HG03460 (cell line): ENCODE results near the gene LRRTM1.

ENCODE experiments used
- ATAC-seq: cut with Tn5 transposase; IDR thresholded peaks from one replicate; pipeline ENCODE4 v1.9.1; 2021; ENCODE audit not compliant: unreplicated experiment

LRRTM1 gene

DNA sequence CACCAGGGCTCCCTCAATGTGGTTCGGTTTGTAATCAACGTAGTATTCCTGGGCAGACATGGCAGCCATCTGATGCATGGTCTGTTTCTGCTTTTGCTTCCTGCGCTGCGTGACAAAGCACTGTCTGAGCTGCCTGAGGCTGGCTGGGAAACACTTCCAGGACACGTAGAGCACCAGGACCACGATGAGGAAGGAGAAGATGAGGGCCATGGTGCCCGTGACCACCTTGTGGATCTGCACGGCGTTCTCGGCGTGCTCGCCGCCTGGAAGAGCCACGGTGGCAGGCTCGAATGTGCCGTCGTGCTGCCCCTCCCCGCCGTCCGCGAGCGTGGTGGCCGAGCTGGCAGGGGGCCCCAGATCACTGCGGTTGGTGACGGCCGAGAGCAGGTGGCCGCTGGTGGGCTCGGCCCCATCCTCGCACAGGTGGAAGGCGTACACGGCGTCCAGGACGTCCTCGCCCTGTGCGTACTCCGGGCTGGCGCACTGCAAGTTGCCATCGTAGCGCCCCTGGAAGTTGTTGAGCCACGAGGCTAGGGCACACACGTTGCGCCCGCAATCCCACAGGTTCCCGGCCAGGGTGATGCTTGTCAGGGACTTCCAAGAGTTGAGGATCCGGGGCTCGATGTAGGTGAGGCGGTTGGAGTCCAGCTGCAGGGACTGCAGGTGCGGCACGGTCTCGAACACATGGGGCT lies 2.1 kb downstream of the LRRTM1 start:
- no peak for ATAC-seq

DNA sequence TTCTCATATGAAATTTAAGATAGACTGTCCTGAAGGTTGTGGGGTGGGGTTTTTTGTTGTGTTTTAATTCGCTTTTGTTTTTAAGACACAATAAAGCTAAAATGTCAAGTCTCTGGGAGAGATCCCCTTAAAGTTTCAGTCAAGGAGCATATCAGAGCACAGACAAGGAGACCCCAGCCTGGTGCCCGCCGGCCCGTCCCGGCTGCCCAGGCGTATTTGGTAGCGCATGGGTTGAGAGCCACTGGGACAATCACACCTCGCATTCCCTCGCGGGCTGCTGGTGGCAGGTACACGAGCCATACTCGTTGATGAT lies 2.6 kb downstream of the LRRTM1 start:
- ATAC-seq, result no peak

DNA sequence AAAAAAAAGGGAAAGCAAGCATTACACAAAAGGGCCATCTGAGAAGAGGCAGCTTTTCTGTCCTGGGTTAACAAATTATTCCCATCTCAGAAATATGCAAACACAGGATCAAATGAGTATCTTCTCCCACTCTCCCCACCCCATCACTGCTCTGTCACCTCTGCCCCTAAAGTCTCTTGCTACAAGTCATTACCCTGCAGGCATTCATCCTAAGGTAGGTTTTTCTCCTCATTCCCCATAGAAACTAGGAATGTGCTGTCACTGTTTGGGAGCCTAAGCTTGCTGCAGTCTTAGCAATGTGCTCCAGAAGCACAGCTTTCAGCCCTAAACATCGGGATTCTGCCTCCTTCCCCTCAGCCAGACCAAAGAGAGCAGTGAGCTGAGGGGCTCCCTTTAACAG lies 3.6 kb downstream of the LRRTM1 start:
- ATAC-seq, result no peak

DNA sequence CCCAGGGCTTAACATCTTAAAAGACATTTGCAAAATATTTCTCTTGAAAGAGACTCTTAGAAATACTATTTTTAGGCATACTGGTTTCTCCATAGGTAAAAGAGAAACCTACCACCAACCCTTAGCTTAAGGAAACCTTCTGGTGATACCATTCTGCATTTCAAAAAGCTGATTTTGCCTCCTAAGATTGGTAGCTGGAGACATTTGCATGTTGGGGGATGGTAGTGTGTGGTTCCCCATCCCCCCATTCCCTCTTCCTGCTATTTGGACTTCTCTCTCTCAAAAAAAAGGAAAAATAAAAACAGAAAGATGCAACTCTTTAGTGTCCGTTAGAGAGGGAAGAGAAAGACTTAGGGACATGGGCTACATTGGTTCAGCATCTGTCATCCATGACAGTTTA lies 4.2 kb downstream of the LRRTM1 start:
- ATAC-seq, result no peak

DNA sequence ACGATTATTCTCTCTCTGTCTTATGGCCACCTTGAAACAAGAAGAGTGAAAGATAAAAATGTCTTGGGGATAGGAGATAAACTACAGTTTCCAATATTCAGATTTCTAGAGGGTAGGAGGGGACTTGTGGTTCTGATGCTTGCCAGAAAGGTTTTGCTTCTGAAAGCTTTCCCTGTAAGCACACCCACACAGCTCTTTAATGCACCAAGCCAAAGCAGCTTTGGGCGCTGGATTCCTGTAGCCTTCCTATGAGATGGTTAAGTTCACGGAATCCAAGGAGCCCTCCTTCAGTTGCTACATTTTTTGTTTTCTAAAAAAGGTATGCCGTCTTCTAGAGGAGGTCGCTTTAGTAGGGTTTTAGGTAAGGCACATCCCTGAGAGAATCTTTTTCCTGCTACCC lies 4.9 kb downstream of the LRRTM1 start:
- ATAC-seq, result no peak

DNA sequence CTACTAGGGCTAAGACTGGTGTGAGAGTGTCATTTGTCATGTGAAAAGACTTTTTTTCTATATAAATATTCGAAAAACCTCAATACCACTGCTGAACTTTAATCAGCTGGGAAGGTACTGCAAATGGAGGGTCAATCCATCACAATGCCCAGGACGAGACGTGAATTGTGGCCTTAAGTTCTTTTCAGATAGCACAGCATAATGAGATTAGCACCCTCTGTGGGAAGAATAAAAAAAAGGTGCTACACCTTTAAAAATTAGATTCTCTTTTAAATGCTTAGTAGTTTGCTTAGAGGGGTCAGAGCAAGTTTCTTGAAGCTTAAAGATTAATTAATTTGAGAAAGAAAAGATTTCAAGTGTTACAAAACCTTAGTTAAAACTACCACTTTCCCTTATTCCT lies 5.6 kb downstream of the LRRTM1 start:
- no peak for ATAC-seq

DNA sequence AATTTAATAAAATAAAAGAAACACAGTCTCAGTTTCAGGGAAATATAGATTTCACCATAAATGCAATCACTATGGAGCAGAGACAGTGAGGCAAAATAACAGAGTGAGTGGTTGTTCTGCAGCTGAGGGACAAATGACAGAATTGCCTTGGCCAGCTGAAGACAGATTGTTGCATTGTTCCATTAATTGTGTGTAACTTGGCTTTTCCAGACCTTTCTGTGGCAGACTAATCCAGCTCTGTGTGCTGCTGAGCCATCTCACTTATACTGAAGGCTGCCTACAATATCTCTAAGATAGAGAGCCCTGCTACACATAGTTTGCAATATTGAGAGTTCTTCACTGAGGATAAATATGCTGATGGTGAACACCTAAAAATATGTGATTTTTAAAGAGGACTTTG lies 11.5 kb downstream of the LRRTM1 start:
- ATAC-seq, result no peak

DNA sequence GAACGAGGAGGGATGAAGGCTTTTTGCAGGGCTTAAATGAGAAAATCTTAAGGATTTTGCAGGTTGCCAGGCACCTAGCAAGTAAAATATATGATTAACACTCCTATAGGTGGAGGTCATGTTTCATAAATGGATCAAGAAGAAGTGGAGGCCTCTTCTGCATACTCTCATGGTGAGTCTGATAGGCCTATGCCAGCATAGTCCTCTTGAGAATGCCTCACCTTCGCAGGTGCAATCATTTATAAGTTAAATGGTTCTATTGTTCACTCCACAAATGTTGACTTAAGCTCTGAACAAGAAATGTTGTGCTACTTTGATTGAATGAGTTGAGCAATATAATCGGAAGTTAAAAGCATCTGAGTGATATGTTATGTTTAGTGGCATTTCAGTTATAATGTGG lies 12.1 kb downstream of the LRRTM1 start:
- ATAC-seq, result no peak

DNA sequence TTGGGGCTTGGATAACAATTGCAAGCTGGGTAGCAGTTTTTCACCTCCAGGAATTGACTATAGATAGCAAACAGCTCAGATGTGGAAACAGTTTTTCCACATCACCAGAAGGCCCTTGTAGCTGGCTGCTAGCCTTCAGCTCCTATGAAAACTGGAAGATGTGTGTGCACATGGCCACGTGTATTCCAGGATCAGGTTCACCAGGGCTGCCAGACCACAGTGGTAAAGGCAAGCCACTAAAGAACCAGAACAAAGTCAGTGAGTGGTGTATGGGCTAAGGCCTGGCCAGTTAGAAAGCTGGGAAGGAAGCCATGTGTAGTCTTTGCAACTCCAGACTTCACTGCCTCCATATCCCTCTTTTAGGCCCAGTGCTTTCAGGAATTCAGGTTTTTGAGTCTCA lies 12.9 kb downstream of the LRRTM1 start:
- ATAC-seq, result no peak

DNA sequence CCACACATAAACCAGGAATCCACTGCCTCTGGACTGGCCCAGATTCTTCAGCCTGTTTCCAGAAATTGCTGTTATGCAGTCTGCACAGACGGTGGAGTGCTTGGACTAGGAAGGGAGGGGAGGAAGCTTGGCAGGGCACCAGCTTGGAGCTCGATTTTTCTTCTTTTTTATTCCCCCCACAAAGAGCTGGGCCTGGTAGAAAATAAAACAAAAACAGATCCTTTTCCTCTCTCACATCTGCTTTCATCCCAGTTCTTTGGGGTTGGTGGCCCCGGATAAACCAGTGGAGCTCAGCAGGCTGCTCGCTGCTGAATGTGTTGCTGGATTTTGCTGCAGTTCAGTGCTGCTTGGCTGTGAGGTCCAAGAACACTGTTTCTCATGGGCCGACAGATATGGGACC lies 16.0 kb downstream of the LRRTM1 start:
- ATAC-seq, result no peak

DNA sequence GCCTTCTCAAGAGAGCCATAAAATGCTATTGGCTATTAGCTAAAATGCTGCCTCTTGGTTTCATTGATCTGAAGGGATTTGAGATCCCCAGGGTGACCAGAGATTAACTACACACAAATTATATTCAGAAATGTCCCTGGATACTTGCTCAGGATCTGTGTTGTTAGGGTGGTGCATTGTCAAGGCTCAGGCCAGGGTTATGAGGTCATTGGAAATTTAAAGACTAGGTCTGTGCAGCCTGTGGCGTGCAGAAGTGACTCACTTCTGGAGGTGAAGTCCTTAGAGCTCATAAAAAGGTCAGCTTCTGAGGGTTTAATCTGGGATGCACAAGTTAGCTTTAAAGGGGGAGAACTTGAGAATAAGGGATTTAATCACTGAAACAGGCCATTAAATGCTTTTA lies 23.5 kb downstream of the LRRTM1 start:
- no peak for ATAC-seq

DNA sequence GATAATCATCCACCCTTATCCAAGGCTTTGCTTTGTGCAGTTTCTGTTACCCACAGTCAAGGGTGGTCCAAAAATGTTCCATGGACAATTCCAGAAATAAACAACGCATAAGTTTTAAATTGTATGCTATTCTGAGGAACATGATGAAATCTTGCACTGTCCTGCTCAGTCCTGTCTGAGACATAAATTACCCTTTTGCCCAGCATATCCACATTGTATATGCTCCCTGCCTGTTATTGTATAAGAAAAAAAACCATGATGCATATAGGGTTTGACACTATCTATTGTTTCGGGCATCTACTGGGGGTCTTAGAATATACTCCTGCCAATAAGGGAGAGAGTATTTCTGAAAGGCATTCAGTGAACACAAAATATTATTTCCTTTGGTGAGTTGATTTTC lies 24.0 kb downstream of the LRRTM1 start:
- ATAC-seq, result no peak

DNA sequence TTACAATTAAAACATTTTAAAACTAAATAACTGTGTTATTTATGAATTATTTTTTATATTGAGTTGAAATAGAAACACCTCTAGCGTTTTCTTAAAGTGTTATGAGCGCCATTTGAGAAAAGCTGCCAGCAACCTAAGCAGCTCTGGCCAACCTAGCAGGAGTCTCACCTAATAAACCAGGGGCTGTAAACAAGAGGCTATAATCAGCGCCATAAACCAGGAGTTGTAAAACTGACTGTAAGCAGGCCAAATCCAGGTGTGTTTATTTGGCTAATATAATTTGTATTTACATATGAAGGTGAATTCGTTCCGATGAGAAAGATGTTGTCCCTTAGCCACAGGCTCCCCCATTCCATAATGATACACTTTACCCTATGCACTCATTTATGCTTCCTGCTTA lies 34.7 kb downstream of the LRRTM1 start:
- no peak for ATAC-seq

DNA sequence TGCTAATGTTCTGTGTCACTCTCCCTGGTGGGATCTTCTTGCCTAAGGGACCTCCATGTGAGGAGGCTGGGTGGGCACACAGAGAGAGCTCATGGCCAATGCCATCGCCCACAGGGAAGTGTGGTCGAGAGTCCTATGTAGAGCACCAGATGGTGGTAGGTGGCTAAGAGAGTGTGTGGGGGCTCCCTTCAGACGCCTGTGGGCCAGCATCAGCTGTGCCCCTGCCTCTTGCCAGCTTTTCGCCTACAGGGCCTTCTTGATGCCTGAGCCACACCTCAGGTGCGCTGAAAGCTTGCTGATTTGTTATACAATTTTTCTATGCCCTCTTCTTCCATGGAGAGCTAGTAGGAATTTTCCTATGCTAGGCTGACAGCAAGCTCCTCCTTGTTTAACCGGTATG lies 38.3 kb downstream of the LRRTM1 start:
- ATAC-seq, result no peak

DNA sequence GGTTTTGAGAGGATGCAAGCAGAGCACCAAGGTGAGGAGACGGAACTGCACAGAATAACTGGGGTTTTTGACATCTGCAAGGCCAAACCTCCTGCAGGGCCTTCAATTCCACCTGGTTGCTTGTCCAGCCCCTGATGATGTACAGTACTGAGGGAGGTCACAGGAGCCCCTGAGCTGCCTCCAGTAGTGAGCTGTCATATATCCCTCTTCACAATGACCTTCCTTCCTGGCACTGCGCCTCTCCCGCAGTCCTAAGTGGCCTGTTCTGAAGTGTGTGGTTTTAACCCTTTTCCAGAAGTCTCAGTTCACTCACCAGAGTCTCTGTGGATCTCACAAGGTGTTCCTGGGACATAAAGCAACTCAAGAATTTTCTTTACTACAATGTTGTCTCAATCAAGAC lies 45.3 kb downstream of the LRRTM1 start:
- no peak for ATAC-seq

DNA sequence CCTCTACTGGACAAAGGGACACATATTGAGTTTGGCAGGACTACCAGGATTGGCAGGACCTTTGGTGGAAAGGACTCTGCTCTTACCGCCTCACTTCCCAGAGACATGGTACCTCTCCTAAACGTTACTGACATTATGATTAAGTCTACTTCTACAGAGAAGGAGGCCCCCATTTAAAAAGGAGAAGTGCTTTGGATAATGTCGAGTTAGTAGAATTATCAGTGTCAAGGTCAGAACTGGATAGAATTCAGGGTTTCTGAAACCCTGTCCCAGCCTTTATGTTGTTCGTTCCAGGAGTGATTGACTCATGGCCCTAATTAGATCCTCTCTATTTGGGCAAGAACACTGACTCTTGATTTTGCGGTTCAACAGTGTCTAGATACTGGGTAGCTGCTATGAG lies 45.8 kb downstream of the LRRTM1 start:
- ATAC-seq, result no peak

DNA sequence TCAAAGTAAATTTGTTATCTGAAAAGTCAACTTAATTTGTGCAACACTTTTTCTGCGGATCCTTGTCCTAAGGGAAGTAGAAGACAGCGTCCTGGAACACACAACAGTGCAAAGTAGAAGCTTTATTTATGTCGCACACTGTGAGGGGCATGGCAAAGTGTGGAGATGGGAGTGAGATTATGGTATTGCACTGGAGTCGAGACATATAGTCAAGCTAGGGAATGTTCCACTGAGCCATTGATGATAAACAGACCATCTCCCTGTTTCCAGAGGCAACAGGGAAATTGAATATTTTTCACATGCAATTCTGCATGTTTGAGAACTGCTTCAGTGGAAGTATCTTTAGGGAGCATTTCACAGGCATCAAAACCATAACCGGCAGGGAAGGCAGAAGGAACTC lies 46.2 kb downstream of the LRRTM1 start:
- ATAC-seq, result no peak

DNA sequence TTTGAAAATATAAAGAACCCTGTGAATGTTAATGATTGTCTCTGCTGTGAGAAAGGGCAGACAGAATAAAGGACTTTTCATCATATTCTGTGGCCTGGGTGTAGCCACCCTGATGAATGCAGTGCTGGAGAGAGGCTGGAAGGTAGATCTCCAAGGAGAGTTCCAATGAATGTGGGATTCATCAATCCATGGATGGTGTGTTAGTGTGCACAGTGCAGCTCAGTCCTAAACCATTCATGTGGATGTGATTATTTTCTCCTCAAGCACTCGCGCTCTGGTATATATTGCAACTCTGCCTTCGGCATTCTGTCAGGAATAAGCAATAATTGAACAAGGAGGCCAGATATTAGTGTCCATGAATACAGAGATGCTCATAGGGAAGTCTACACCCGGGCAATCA lies 47.1 kb downstream of the LRRTM1 start:
- ATAC-seq, result no peak

DNA sequence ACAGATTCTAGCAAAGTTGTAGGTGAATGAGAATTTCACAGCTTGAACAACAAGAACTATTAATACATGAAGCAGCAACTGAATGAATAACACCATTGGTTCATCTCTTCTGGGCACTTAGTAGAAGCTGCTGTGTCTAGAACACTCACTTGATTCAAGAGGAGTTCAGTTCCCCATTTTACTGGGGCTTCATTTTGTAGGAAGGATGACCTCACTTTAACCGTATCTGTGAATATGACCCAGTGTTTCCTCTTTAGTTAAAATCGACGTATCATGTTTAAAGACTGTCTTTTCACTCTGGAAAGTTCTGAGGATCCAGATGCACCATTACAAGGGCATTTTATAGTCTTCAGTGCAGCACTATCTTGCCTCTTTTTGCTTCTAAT lies 47.8 kb downstream of the LRRTM1 start:
- ATAC-seq, result no peak

DNA sequence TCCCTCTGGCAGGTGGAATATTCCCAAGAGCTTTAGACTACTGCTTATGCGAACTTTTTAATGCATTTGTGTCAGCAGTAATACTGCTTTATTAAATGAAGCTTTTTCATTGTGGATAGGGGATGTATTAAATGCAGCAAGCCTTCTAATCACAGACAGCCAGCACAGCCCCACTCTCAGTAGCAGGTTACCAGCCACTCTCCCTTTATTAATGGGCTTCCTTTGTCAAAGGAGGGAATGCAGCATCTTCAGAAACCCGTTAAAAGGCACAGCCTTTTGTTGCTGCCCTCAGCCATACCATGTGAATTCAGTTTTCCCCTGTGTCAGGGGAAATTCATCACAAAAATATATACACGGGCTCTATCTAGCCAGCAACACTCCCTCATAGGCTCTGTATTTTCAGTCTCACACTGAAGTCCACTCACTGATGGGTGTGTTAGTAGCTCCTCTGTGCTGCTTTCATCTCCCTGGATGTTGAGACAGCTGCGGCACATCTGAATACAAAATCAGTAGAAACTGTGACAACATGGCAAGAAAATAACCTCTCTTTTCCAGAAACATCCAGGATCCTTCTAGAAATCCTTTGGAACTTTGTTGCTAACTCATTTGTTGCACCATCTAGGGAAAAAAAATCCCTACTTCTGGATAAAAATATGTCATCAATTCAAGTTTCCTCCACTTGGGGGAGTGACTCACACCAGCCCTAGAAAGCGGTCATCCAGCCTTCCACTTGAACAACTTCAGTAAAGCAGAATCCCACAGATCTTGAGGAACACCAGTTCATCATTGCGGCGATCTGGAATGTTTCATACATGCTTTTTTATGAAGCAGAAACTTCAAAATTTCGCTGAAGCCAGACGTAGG lies 48.4 kb downstream of the LRRTM1 start:
- no peak for ATAC-seq

DNA sequence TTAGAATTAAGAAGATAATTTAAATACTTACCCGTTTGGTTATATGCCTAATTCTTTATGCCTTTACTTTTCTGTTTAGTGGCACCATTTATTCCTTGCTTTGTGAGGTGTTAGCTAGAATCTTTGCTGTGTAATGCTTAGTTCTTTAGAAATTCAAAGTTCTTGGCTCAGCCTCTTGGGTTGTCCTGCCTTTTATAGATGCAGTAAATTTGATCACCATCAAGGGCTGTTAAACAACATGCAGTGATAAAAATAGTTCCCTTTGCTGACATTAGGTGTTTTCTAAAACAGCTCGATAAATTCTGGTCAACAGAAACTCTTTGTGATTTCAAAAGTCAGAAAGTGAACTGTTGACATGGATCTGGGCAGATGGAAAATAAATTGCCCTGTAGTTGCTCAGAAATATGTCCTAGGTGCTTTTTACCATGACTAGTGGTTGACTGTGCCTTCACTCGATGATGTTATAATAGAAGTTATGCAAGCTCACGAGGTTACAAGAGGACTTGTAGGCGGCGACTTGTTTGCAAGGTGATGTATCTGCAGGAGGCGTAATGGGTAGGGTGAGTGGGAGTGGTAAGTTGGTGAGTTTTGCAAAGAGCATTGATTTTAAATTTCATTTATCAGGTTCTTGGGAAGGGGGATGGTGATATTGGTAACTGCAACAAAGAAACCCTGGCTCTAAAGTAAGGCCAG lies 52.1 kb downstream of the LRRTM1 start:
- no peak for ATAC-seq
